ENCODE measurements around the gene C16orf74.

Gene C16orf74

GRCh38 chr16:85774136-85774535, 23.2 kb upstream of the C16orf74 start:
- no peak for DNase-seq

- no peak for DNase-seq
Measured at GRCh38 chr16:85773044-85773443, 22.1 kb upstream of the C16orf74 start.

- DNase-seq = no peak
Measured at GRCh38 chr16:85770741-85771140, 19.8 kb upstream of the C16orf74 start.

GRCh38 chr16:85768199-85768598, 17.3 kb upstream of the C16orf74 start:
- DNase-seq = no peak

DNA sequence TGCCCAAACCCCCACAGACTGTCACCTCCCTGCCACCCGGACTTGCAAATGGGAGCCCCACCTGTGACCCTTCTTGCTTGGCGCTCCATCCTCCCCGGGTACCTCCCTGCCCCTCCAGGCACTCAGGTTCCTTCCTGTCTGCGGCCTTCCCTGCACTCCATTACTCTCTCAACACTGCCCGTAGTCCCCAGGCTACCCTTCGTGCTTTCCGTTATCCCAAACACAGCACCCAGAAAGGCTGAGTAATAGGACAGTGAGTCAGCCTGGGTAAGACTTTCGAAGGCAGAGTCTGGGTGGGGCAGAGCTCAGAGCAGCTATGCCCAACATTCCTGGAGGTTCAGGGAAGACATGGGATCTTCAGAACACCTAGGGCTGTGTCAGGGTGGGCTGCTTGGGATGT, 16.6 kb upstream of the C16orf74 start:
- no peak for DNase-seq

DNA sequence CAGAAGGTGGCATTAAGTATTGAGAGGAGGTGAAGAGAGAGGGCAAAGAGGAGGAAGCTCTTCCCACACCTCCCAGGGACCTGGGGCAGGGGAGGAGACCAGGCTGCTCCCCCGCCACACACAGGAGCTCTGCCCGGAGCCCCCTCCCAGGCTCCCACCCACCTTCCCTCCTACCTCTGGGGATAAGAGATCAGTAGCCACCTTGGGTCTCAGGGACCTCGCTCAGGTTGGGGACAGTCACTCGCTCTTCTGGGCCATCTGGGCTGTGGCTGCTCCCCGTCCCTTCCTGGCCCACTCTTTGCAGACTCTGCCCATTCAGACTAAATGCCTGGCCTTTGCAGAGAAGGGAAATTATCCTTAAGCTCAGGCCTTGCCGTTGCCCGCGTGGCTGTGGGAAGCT, 14.9 kb upstream of the C16orf74 start:
- no peak for DNase-seq

DNA sequence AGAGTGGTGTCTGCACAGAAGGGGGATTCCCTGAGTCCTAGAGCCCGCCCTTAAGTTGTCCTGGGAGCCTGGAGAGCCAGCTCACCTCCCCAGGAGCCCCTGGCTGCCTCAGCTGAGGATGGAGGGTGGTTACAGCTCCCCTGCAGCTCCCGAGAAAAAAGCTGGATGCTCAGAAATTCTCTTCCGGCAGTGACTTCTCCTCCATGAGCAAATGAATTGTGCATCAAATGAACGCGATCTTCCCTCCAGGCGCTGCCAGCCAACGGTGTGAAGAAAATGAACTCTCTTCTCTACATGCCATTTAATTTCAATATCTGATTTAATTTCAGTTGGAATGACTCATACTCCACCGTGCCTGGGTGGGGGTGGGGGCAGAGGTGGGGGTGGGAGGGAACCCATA, 14.3 kb upstream of the C16orf74 start:
- no peak for DNase-seq

GRCh38 chr16:85763616-85764015, 12.7 kb upstream of the C16orf74 start:
- DNase-seq = no peak

DNA sequence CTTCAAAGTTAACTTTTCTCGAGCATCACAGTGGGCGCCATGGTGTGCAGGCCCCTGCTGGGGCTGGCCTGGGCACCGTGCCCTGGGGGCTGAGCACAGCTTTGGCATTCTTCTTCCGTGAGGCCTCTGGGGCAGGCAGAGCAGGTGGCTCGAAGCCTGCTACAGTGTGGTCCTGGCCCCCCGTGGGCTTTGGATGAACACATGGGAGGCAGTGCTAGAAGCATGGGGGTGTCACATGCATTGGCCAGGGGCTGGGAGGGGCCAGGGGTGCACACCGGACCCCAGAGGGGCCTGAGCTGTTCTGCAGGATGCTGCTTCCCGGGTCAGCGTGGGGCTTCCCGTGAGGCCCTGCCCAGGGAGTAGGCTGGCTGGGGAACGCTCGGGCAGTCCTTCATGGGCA, 12.1 kb upstream of the C16orf74 start:
- DNase-seq = no peak

- DNase-seq = peak; percentile 32
Measured at GRCh38 chr16:85761861-85762260, 11.0 kb upstream of the C16orf74 start.

GRCh38 chr16:85759631-85760419, 8.9 kb upstream of the C16orf74 start:
- peak; percentile 10 for DNase-seq

- peak; percentile 73 for DNase-seq
Measured at GRCh38 chr16:85759136-85759535, 8.2 kb upstream of the C16orf74 start.

GRCh38 chr16:85757341-85757822, 6.5 kb upstream of the C16orf74 start:
- DNase-seq = no peak

DNA sequence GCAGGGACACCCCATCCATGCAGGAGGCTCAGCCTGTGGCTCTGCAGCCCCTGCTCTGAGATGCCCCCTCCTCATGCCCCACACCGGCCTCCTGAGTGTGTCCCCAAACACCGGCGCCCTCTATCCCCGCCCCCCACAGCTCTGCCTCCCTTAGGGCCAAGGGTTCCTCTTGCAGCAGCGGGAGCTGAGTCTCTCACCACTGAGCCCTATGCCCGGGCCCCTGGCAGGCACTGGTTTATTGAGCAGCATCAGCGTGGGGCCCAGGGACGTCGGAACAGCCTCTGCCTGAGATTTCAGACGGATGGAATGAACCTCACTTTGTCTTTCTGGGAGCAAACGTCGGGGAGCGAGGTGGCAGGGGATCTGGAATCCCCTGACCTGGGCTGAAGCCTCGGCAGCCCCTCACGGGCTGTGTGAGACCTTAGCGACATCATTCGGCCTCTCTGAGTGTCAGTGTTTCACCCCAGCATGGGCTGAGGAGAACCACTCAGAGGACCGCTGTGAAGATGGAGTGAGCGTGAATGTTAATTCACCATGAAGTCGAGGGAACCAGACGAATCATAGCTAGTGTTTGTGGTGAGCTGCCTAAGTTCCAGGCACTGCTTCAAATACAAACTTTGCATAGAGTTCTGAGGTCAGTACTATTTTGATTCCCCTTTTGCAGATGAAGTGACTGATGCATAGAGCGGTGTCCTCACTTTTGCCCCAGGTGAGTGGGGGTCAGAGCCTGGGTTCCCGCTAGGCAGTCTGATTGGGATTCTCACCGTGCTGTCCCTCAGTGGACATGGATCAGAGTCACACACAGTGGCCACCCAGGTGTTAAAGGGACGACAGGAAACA, 5.3 kb upstream of the C16orf74 start:
- DNase-seq = no peak

- DNase-seq = no peak
Measured at GRCh38 chr16:85754413-85754812, 3.5 kb upstream of the C16orf74 start.

DNA sequence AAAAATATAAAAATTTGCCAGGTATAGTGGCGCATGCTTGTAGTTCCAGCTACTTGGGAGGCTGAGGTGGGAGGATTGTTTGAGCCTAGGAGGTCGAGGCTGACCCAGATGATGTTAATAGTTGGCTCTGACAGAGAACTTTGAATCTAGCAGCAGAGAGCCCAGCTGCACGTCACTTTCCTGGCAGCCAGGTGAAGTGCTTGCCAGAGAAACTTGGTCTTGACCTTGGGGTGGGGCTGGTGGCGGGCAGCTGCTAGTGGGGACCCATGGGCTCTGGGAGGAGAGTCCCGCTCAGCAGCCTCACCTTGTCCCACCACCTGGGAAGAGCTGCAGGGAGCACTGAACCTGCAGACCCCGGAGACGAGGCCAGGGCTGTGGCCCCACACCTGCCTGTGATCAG, 3.1 kb upstream of the C16orf74 start:
- DNase-seq = no peak

DNA sequence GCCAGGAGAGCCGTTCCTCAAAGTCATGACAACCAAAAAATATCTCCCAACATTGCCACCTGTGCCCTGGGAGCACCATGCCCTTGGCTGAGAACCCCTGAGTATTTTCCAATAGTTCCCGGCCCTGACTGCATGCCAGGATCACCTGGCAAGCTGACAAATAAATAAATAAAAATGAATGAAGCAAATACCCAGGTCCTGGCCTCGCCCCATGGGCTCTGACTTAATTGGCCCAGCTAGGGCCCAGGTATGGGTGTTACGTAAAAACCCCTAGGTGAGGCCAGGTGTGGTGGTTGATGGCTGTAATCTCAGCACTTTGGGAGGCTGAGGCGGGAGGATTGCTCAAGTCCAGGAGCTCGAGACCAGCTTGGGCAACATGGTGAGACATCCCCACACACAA, 2.7 kb upstream of the C16orf74 start:
- no peak for DNase-seq

GRCh38 chr16:85752511-85753420, 1.9 kb upstream of the C16orf74 start:
- DNase-seq = no peak

DNA sequence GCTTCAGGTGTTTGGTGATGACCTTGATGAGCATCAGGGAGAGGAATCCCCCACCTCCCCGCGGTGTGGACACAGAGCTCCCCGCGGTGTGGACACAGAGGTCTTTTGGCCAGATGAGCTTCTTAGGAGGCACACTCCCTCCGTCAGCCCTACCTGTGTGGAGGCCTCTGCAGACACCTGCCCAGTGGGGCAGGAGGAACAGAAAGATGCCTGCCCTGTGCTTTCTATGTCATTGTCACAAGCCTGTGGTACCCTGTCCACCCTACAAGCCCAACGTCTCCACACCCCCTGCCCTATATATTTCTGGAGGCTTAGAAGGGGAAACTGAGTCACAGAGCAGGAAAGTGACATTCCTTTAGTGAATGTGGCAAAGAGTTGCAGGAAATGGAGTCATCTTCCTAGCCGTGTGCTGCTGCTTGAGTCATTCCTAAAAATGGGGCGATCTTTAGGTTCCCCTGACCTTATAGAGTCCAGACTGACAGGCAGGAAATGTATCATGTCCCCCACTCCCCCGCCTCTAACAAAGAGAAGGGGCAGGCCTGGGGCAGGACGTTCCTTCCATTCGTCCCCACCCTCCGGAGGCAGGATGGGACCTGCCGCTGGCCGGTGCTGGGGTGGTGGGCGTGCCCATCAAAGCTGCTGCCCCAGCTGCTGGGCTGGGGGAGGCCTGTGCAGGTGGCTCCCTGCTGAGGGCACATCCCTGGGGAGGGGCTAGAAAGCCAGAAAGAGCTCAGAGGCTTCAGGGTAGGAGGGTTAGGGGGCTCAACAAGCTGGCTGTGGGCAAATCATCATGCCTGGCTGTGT, 1.0 kb upstream of the C16orf74 start:
- no peak for DNase-seq

- DNase-seq = no peak
Measured at GRCh38 chr16:85750146-85750826, 610 bp downstream of the C16orf74 start.

DNA sequence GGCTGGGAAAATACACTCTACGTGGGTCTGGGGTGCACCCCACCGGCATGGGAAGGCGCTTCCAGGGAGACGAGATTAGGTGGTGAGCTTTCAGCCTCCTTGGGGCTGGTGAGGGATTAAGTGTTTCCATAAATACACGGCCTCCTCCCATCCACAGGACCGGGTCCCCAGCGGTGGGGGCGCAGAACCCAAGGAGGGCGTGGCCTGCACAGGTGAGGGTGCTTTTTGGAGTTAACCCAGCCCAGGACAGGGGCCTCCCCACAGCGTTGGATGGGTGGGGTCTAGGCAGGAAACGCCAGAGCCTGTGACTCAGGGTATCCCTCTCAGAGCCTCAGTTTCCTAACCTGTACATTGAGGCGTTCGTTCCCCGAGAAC, 1.1 kb downstream of the C16orf74 start:
- DNase-seq = no peak
